NCI-H2227 (cell line): ENCODE data around the gene EFNB2.

Experiments
- DNase-seq: peaks from one replicate; lab custom pipeline; 2025; ENCODE audit not compliant: unreplicated experiment; lab: John Stamatoyannopoulos, UW

Gene EFNB2

GRCh38 chr13:106503730-106504453 is 31.6 kb downstream of the EFNB2 start:
- DNase-seq = no peak

DNA sequence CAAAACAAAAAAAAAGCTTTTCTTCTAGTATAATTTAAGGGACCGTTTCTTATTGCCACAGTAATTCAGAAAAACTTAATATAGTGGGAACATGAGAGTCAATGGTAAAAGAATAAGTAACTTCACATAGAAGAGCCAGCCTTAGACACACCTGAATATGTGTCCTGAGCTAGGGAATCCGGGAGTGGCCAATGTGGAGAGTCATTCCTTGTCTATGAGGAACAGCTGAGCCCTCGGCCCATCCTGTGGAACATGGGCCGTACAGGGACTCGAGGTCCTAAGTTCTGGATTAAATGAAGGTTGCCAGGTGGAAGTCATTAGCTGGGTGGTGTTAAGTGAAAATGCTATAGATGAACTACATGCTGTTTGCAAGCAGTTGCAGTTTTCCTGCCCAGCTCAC is 32.2 kb downstream of the EFNB2 start:
- no peak for DNase-seq

- no peak for DNase-seq
Observed at GRCh38 chr13:106500445-106500844, 35.0 kb downstream of the EFNB2 start.

GRCh38 chr13:106499896-106500295 is 35.6 kb downstream of the EFNB2 start:
- no peak for DNase-seq

- no peak for DNase-seq
Observed at GRCh38 chr13:106499113-106499512, 36.3 kb downstream of the EFNB2 start.

DNA sequence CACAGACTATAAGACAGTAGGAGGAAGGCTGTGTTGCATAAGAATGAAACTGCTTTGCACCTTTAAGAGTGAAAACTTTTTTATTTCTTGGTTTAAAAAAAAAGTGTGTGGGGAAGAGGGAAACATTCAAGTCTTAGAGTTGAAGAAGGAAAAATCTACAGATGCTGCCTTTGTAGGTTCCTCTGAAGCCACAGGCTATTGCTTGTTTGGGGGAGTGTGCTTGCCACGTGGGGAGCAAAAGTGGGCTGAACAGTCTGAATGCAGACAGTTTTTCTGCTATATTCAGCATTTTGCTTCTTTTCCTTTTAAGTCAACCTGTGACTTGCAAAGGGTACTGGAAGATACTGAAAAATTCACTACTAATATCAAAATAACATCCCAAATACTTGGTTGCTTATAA is 36.9 kb downstream of the EFNB2 start:
- no peak for DNase-seq

DNA sequence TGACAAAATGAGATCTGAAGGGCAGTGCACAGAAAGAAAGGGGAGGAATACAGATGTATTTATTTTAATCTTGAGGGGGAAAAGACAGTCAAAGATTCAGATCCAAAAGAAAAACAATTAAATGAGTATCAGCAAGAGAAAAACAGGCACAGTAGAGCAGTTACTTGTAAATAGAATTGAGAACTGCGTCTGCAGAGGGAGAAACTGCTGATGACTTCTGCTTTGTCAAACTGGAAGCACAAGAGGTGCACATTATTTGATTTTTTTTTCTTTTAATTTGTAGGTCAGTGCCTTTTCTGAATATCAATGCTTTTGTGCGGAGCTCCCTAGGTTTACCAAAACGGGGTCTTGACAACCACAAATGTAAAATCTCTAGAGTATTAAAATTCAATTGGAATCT is 37.3 kb downstream of the EFNB2 start:
- no peak for DNase-seq

DNA sequence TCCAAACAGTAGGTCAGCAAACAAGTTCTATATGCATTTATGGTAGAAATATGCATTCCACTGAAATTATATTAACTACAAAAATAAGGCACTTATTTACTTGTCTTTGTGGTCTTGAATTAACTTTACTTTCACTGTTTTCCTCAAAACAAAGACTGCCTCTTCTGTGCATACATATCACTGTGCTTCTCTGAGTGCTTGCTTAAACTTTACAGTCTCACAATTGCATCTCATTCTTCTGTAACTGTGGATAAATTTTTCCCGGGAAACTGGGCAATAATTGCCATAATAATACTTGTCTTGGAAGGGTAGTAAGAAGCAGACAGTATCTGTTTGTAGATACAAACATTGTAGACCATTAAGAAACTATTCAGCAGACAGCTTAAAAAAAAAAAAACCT is 38.4 kb downstream of the EFNB2 start:
- DNase-seq = no peak

DNA sequence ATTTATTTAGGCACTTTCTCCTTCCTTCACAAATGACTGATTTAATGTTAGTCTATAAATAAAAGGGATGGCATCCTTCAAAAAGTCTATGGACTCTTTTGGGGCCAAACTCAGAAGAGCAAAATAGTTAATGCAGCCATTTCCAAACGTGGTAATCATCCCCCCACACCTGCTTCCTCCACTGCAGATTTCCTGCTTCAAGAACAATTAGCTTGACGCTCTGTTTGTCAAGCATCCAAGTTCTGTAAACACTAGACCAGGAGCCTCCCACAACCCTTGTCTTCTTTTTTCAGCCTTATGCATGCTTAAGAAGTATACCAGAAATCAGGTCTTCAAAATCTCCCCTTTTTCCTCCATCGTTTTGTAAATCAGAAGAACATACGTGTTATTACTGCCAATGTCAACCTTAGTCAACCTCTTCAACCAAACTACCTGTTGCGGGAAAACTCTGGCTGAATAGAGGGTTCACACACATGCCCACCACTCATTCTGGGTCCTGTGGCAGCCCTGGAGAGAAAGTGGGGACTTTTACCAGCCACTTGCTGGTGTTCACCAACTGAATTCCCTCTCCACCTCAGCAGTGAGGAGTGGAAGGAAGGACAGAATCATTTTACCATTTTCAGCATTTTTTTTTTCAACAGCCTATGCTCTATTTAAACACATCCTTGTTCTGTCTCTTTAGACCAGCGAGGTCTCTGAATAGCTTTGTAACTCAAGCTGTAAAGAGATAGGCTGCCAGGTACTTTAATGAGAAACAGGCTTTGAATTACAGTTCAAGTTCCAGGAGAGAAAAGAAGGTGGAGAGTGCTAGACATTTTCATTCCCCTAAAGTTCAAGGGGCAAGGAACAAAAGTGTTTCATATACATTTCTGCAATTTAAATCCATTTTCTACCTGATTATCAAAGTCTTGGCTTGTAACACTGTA is 39.1 kb downstream of the EFNB2 start:
- DNase-seq = no peak

DNA sequence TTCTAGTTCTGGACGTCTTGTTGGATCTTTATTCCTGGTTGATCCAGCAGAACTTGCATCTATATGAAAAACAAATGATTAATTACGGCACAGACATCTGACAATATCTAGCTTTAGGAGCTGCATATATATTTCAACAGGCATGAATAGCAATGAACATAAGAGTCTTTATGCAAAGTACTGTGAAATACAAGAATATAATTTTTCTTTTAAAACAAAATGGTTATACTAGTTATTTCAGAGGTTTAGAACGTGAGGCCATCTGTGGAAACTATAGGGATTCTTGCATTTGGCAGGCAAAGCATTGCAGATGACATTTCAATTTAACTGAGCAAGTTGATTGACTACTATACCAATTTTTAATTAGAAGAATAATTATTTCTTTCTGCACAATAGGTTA is 40.5 kb downstream of the EFNB2 start:
- no peak for DNase-seq

GRCh38 chr13:106494506-106494905 is 41.0 kb downstream of the EFNB2 start:
- DNase-seq = no peak

DNA sequence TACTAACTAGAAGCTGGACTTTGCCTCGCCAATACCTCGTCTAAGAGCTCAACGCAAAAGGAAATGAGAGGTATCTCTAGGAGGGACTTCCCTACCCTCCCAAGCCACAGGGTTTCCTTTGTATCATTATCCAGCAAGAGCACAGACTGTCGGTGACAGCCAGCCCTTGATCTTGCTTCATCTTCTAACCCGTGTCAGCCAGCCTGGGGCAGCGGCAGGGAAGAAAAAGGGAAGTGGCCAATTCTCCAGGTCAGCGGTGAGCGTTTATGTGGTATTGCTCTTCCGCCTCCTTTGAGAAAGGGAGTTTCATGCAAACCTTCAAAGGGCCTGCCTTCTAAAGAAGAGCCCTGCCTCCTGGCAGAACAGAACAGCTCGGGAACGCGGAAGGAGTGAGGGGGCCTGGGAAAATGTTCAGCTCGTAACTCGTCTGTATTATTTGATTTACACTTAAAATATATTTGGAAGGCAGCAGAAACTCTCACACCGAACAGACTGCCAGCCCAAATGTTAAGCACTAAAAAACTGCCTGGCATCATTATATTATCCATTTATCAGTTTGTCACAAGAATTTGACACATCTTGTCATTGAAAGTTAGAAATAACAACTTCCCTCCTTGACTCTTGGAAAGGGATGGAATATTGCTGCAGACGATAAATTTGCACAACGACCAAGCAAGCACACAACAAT is 41.8 kb downstream of the EFNB2 start:
- DNase-seq = no peak

DNA sequence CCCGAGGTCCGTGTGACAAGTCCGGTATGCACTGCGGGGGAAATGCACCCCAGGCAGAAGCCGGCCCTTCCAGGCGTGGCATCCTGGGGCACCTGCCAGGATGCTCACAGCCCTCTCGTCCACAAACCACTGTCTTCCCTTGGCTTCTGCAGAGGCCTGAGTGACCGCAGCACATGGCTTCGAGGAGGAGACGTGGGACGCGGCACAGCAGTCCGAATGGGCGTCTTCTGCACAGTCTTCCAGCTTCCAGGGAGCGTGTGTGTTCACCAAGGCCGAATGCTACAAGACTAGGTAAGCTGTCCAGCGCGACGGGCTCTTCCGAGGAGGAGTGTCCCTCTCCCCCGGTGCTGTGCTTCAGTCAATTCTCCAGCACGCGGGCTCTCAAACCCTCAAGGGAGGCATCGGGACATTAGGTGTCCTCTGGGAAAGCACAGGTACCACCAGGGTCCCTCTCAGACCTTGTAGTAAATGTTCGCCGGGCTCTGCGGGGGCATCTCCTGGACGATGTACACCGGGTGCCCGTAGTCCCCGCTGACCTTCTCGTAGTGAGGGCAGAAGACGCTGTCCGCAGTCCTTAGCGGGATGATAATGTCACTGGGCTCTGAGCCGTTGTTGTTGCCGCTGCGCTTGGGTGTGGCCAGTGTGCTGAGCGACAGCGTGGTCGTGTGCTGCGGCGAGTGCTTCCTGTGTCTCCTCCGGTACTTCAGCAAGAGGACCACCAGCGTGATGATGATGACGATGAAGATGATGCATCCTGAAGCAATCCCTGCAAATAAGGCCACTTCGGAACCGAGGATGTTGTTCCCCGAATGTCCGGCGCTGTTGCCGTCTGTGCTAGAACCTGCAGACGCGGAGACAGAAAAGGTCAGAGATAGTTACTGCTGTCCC is 42.6 kb downstream of the EFNB2 start:
- no peak for DNase-seq

- no peak for DNase-seq
Observed at GRCh38 chr13:106491928-106492587, 43.4 kb downstream of the EFNB2 start.

- no peak for DNase-seq
Observed at GRCh38 chr13:106491463-106491862, 44.0 kb downstream of the EFNB2 start.

- no peak for DNase-seq
Observed at GRCh38 chr13:106490569-106491321, 44.7 kb downstream of the EFNB2 start.

DNA sequence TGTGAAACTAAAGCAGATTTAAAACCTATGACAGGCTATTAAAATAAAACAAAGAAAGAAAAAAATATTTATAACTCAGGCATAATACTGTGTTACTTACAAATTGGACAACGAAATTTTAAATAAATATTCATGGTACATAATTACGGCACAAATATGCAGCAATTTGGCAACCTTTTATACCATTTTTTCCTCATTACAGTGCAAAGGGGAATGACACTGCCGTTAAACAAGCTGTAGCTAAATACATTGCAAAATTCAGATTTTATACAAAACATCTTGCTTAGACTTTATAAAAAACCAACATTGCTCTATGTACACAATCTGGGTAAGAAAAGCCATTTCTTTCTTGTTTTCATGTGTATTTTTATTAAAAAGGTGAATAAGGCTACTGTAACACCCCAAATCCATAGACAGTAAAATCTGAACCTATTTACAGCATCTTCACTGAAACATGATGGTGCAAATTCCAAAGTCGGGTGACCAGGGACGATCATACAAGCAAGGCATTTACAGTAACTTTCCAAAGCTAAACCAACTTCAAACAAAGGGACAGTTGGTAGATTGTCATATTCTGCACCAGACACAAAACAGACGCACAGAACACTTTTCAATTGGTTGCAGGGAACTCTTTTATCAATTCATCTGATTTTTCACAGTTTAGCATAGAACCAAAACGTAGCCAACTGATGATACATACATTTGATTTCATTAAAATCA is 45.5 kb downstream of the EFNB2 start:
- DNase-seq = no peak

GRCh38 chr13:106488686-106489085 is 46.8 kb downstream of the EFNB2 start:
- no peak for DNase-seq

DNA sequence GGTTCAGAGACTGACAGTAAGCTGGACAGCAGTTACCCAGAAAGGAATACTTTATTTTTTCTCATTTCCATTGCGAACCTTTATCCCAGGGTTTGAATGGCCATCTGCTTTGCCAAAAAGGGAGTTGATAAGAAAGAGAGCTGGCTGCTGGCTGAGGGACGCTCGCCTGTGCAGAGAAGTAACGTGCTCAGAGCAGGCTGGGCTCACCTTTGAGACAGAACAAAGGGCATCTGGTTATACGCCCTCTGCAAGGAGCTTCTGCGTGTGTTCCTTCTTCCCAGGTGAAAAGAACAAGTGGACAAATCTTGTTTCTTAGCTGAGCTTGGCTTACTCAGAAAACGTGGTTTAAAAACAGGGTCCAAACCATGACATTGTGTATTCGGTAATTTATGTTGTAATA is 47.4 kb downstream of the EFNB2 start:
- no peak for DNase-seq
